GM23338 (cell line): Measurements from ENCODE around the gene CIROP. TPM values are rescaled to one million over a fixed set of nuclear protein-coding genes. Genes with fewer than 3 reads are reported as not detected.
A peak's percentile ranks its signal among the peaks of the same experiment; 100 is the strongest.

ENCODE experiments used
- ATAC-seq: fragments of 200-7000 bp; cut with Tn5 transposase; 3 replicates; pipeline ENCODE4 v1.9.1; 2020
- DNase-seq: peaks from one replicate; pipeline ENCODE4 v3.0.0-alpha.2; 2015; ENCODE audit warnings: low spot score
- H2AFZ ChIP-seq: fragments of 200-600 bp; sonication (generic); 2 replicates; pipeline ENCODE4 v1.8.0; 2016; ENCODE audit warnings: antibody characterized with exemption, mild to moderate bottlenecking, moderate library complexity
- H3F3A ChIP-seq: fragments of 200-600 bp; sonication (generic); replicated peaks from 2 replicates; pipeline ENCODE4 v1.8.0; 2017; ENCODE audit warnings: antibody characterized with exemption, mixed run types, low read depth
- H3K27ac ChIP-seq: fragments of 200-600 bp; sonication (generic); 2 replicates; pipeline ENCODE4 v1.6.1; 2016; ENCODE audit warnings: low read depth
- H3K27me3 ChIP-seq: fragments of 200-600 bp; sonication (generic); 2 replicates; pipeline ENCODE4 v1.8.0; 2016; ENCODE audit warnings: mild to moderate bottlenecking, mixed run types, moderate library complexity; ENCODE audit not compliant: insufficient read depth
- H3K36me3 ChIP-seq: fragments of 200-600 bp; sonication (generic); 2 replicates; pipeline ENCODE4 v1.8.0; 2016; ENCODE audit warnings: mild to moderate bottlenecking; ENCODE audit not compliant: insufficient read depth
- H3K4me1 ChIP-seq: fragments of 200-600 bp; sonication (generic); 2 replicates; pipeline ENCODE4 v1.8.0; 2016; ENCODE audit warnings: mild to moderate bottlenecking, moderate library complexity; ENCODE audit not compliant: insufficient read depth
- H3K4me2 ChIP-seq: fragments of 200-600 bp; sonication (generic); 2 replicates; pipeline ENCODE4 v1.7.1; 2017; ENCODE audit warnings: mixed run types
- H3K4me3 ChIP-seq: fragments of 200-600 bp; sonication (generic); 2 replicates; pipeline ENCODE4 v1.6.1; 2016; ENCODE audit warnings: mixed run types
- H3K79me2 ChIP-seq: fragments of 200-600 bp; sonication (generic); replicated peaks from 2 replicates; pipeline ENCODE4 v1.8.0; 2017; ENCODE audit warnings: mild to moderate bottlenecking; ENCODE audit not compliant: insufficient read depth
- H3K9me2 ChIP-seq: fragments of 200-600 bp; sonication (generic); 2 replicates; pipeline ENCODE4 v1.8.0; 2017; ENCODE audit not compliant: insufficient read depth
- H4K20me1 ChIP-seq: fragments of 200-600 bp; sonication (generic); replicated peaks from 2 replicates; pipeline ENCODE4 v1.8.0; 2017; ENCODE audit warnings: mild to moderate bottlenecking; ENCODE audit not compliant: insufficient read depth
- H3K27ac Mint-ChIP-seq: 2 replicates; pipeline ENCODE4 v1.8.0; 2020; ENCODE audit warnings: inconsistent platforms, mild to moderate bottlenecking, moderate library complexity, mixed read lengths
- H3K27me3 Mint-ChIP-seq: 3 replicates; pipeline ENCODE4 v1.8.0; 2022; ENCODE audit warnings: low read depth, mild to moderate bottlenecking, moderate library complexity, mixed read lengths, inconsistent platforms; ENCODE audit not compliant: insufficient read depth, poor library complexity
- H3K36me3 Mint-ChIP-seq: 3 replicates; pipeline ENCODE4 v1.8.0; 2021; ENCODE audit warnings: low read depth, mild to moderate bottlenecking, inconsistent platforms, moderate library complexity, mixed read lengths
- H3K4me1 Mint-ChIP-seq: 3 replicates; pipeline ENCODE4 v1.8.0; 2020; ENCODE audit warnings: mild to moderate bottlenecking, inconsistent platforms, mixed read lengths
- H3K4me3 Mint-ChIP-seq: 3 replicates; pipeline ENCODE4 v1.8.0; 2021; ENCODE audit warnings: moderate library complexity, mild to moderate bottlenecking, inconsistent platforms, mixed read lengths
- H3K9me3 Mint-ChIP-seq: 3 replicates; pipeline ENCODE4 v1.8.0; 2020; ENCODE audit warnings: moderate library complexity, mild to moderate bottlenecking, inconsistent platforms, mixed read lengths
- CREB1 ChIP-seq: fragments of 250-450 bp; sonication (Bioruptor Pico); IDR thresholded peaks from 2 replicates; pipeline ENCODE4 v1.5.0; 2020; ENCODE audit warnings: low read depth, mild to moderate bottlenecking, moderate library complexity
- EZH2 ChIP-seq: fragments of 200-600 bp; sonication (generic); IDR thresholded peaks from one replicate; pipeline ENCODE4 v1.8.0; 2017; ENCODE audit warnings: antibody characterized with exemption, mild to moderate bottlenecking, low read depth; ENCODE audit not compliant: unreplicated experiment
- EZH2phosphoT487 ChIP-seq: fragments of 200-600 bp; sonication (generic); IDR thresholded peaks from one replicate; pipeline ENCODE4 v1.8.1; 2018; ENCODE audit warnings: antibody characterized with exemption; ENCODE audit not compliant: unreplicated experiment
- JUNB ChIP-seq: IDR thresholded peaks from one replicate; pipeline ENCODE4 v1.6.1; 2016; ENCODE audit warnings: antibody characterized with exemption; ENCODE audit not compliant: unreplicated experiment
- NANOG ChIP-seq: IDR thresholded peaks from 2 replicates; pipeline ENCODE4 v1.6.1; 2016; ENCODE audit warnings: antibody characterized with exemption, borderline replicate concordance
- POLR2AphosphoS5 ChIP-seq: IDR thresholded peaks from 2 replicates; pipeline ENCODE4 v1.6.1; 2016; ENCODE audit warnings: antibody characterized with exemption, low read depth
- STAT1 ChIP-seq: IDR thresholded peaks from one replicate; pipeline ENCODE4 v1.6.1; 2016; ENCODE audit warnings: antibody characterized with exemption; ENCODE audit not compliant: unreplicated experiment
- ZNF114 ChIP-seq: fragments of 250-450 bp; sonication (Bioruptor Pico); IDR thresholded peaks from 2 replicates; pipeline ENCODE4 v1.5.0; 2020; ENCODE audit warnings: mild to moderate bottlenecking, moderate library complexity
- ZNF331 ChIP-seq: fragments of 250-450 bp; sonication (Bioruptor Pico); IDR thresholded peaks from 2 replicates; pipeline ENCODE4 v1.5.0; 2020; ENCODE audit warnings: low read depth, mild to moderate bottlenecking, moderate library complexity
- polyA plus RNA-seq: library from polyadenylated mRNA; unstranded; fragments of >200 nt; fragmentation: Nextera tagmentation; extraction: Ambion mirVana; gene quantifications from 2 replicates; pipeline ENCODE4 v1.2.1, GENCODE V29; 2016
- total RNA-seq: library from RNA; depleted of rRNA; stranded (reverse); fragments of >200 nt; shearing (Covaris generic); gene quantifications from 2 replicates; pipeline ENCODE4 v1.2.3, GENCODE V29; 2014
- TF ChIP-seq, protein P1 (sequence below): fragments of 250-450 bp; sonication (Bioruptor Pico); IDR thresholded peaks from 2 replicates; pipeline ENCODE4 v1.5.0; 2020; ENCODE audit warnings: mild to moderate bottlenecking, moderate library complexity
- TF ChIP-seq, protein P2 (sequence below): IDR thresholded peaks from one replicate; pipeline ENCODE4 v1.6.1; 2018; ENCODE audit warnings: antibody characterized with exemption; ENCODE audit not compliant: unreplicated experiment

Gene CIROP
- total and polyA plus RNA-seq, 2 experiments from 2014 or later = not detected

DNA sequence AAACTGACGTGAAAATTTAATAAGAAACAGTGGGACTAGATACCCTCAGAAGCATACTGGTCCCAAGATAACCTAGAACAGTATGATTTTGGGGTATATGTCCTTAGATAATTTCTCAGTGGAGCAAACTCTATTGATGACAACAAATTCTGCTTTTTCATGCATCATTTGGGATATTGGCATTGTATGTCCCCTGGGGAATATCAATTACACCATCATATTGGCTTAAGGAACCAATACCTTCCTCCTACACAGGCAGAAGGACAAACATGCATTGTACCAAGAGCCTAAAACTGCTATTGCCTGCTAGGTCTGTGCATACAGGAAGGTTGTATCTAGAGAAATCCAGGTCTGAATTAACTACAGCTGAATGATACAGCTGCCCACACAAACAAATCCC is 29.9 kb downstream of the CIROP start:
- Mint-ChIP-seq H3K9me3 (no peaks in the 10 kb centered on the region), H3K4me3 (no peak overlapping the region), H3K4me1 (peaks cover 22% of the 10 kb centered on the region), H3K27me3 (peaks cover 7% of the 10 kb centered on the region), H3K36me3 (peaks cover 83% of the 10 kb centered on the region), H3K27ac (no peak overlapping the region)
- Histone ChIP-seq H3K27ac (no peak overlapping the region), H3K4me1 (peaks cover 20% of the 10 kb centered on the region), H3K79me2 (peaks cover 47% of the 10 kb centered on the region), H3K36me3 (peaks cover 56% of the 10 kb centered on the region), H3K4me3 (no peak overlapping the region), H3K9me2 (no peaks in the 10 kb centered on the region), H3K27me3 (no peaks in the 10 kb centered on the region), H2AFZ (no peak overlapping the region), H3F3A (peaks cover 42% of the 10 kb centered on the region), H3K4me2 (no peak overlapping the region), H4K20me1 (peaks cover 13% of the 10 kb centered on the region; the same call in 1 of the 2 replicates)
- no peak for TF ChIP-seq EZH2phosphoT487
- TF ChIP-seq, protein P1, sequence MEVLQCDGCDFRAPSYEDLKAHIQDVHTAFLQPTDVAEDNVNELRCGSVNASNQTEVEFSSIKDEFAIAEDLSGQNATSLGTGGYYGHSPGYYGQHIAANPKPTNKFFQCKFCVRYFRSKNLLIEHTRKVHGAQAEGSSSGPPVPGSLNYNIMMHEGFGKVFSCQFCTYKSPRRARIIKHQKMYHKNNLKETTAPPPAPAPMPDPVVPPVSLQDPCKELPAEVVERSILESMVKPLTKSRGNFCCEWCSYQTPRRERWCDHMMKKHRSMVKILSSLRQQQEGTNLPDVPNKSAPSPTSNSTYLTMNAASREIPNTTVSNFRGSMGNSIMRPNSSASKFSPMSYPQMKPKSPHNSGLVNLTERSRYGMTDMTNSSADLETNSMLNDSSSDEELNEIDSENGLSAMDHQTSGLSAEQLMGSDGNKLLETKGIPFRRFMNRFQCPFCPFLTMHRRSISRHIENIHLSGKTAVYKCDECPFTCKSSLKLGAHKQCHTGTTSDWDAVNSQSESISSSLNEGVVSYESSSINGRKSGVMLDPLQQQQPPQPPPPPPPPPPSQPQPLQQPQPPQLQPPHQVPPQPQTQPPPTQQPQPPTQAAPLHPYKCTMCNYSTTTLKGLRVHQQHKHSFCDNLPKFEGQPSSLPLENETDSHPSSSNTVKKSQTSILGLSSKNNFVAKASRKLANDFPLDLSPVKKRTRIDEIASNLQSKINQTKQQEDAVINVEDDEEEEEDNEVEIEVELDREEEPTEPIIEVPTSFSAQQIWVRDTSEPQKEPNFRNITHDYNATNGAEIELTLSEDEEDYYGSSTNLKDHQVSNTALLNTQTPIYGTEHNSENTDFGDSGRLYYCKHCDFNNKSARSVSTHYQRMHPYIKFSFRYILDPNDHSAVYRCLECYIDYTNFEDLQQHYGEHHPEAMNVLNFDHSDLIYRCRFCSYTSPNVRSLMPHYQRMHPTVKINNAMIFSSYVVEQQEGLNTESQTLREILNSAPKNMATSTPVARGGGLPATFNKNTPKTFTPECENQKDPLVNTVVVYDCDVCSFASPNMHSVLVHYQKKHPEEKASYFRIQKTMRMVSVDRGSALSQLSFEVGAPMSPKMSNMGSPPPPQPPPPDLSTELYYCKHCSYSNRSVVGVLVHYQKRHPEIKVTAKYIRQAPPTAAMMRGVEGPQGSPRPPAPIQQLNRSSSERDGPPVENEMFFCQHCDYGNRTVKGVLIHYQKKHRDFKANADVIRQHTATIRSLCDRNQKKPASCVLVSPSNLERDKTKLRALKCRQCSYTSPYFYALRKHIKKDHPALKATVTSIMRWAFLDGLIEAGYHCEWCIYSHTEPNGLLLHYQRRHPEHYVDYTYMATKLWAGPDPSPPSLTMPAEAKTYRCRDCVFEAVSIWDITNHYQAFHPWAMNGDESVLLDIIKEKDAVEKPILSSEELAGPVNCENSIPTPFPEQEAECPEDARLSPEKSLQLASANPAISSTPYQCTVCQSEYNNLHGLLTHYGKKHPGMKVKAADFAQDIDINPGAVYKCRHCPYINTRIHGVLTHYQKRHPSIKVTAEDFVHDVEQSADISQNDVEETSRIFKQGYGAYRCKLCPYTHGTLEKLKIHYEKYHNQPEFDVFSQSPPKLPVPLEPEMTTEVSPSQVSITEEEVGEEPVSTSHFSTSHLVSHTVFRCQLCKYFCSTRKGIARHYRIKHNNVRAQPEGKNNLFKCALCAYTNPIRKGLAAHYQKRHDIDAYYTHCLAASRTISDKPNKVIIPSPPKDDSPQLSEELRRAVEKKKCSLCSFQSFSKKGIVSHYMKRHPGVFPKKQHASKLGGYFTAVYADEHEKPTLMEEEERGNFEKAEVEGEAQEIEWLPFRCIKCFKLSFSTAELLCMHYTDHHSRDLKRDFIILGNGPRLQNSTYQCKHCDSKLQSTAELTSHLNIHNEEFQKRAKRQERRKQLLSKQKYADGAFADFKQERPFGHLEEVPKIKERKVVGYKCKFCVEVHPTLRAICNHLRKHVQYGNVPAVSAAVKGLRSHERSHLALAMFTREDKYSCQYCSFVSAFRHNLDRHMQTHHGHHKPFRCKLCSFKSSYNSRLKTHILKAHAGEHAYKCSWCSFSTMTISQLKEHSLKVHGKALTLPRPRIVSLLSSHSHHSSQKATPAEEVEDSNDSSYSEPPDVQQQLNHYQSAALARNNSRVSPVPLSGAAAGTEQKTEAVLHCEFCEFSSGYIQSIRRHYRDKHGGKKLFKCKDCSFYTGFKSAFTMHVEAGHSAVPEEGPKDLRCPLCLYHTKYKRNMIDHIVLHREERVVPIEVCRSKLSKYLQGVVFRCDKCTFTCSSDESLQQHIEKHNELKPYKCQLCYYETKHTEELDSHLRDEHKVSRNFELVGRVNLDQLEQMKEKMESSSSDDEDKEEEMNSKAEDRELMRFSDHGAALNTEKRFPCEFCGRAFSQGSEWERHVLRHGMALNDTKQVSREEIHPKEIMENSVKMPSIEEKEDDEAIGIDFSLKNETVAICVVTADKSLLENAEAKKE (CRISPR knock-in tag) = no peak
- TF ChIP-seq EZH2 = no peak
- ATAC-seq (no peak), DNase-seq (no peak)

DNA sequence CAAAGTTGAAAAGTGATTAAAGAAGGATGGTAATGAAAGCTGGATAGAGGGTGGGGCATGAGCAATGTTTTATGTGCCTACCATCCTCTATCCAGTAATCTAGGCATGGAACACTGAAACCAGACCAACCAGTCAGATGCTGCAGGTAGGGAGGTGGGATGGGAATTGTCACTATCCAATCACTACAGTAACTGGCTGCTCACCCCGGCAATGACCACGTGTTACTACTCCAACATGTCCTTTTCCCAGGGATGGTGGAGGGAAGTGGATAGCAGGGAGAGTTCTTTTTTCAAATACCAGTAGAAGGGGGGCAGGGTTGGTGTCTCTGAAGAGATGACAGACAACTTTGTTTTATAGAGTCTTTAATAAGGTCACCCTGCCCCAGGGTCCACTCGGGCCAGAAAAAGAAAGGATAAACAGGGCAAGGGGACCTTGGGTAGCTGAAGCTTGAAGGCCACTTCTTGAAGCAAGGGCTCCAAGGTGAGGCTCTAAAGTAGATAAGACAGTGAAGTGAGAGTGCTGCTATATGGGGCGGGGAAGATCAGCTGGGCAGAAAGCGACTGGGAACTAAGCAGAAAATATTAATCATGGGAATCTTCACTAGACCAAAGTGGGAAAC is 32.8 kb downstream of the CIROP start:
- Histone ChIP-seq H3F3A (peaks cover 38% of the 10 kb centered on the region), H2AFZ (no peak overlapping the region), H3K9me2 (no peaks in the 10 kb centered on the region), H3K4me1 (peaks cover 32% of the 10 kb centered on the region), H3K27me3 (no peaks in the 10 kb centered on the region), H3K4me2 (peak overlapping the region; percentile 85), H3K4me3 (peak overlapping the region; percentile 83), H4K20me1 (peaks cover 16% of the 10 kb centered on the region), H3K79me2 (peaks cover 63% of the 10 kb centered on the region), H3K36me3 (peaks cover 39% of the 10 kb centered on the region), H3K27ac (peak overlapping the region; percentile 89)
- Mint-ChIP-seq H3K36me3 (peaks cover 82% of the 10 kb centered on the region), H3K27me3 (peaks cover 7% of the 10 kb centered on the region), H3K4me1 (peaks cover 42% of the 10 kb centered on the region), H3K27ac (peak overlapping the region; percentile 98), H3K4me3 (peak overlapping the region; percentile 91), H3K9me3 (no peaks in the 10 kb centered on the region)
- DNase-seq (peak; percentile 62), ATAC-seq (peak; percentile 43)
- TF ChIP-seq STAT1 = no peak
- no peak for TF ChIP-seq NANOG
- no peak for TF ChIP-seq EZH2phosphoT487
- TF ChIP-seq POLR2AphosphoS5 = no peak
- TF ChIP-seq EZH2 = no peak
- no peak for TF ChIP-seq ZNF114 (CRISPR knock-in tag)
- TF ChIP-seq, protein P2, sequence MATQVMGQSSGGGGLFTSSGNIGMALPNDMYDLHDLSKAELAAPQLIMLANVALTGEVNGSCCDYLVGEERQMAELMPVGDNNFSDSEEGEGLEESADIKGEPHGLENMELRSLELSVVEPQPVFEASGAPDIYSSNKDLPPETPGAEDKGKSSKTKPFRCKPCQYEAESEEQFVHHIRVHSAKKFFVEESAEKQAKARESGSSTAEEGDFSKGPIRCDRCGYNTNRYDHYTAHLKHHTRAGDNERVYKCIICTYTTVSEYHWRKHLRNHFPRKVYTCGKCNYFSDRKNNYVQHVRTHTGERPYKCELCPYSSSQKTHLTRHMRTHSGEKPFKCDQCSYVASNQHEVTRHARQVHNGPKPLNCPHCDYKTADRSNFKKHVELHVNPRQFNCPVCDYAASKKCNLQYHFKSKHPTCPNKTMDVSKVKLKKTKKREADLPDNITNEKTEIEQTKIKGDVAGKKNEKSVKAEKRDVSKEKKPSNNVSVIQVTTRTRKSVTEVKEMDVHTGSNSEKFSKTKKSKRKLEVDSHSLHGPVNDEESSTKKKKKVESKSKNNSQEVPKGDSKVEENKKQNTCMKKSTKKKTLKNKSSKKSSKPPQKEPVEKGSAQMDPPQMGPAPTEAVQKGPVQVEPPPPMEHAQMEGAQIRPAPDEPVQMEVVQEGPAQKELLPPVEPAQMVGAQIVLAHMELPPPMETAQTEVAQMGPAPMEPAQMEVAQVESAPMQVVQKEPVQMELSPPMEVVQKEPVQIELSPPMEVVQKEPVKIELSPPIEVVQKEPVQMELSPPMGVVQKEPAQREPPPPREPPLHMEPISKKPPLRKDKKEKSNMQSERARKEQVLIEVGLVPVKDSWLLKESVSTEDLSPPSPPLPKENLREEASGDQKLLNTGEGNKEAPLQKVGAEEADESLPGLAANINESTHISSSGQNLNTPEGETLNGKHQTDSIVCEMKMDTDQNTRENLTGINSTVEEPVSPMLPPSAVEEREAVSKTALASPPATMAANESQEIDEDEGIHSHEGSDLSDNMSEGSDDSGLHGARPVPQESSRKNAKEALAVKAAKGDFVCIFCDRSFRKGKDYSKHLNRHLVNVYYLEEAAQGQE = no peak
- no peak for TF ChIP-seq CREB1 (CRISPR knock-in tag)
- TF ChIP-seq JUNB = no peak
- TF ChIP-seq ZNF331 (CRISPR knock-in tag) = no peak
